Measurements from ENCODE around the gene PPP2R1B.

The PPP2R1B gene

DNA sequence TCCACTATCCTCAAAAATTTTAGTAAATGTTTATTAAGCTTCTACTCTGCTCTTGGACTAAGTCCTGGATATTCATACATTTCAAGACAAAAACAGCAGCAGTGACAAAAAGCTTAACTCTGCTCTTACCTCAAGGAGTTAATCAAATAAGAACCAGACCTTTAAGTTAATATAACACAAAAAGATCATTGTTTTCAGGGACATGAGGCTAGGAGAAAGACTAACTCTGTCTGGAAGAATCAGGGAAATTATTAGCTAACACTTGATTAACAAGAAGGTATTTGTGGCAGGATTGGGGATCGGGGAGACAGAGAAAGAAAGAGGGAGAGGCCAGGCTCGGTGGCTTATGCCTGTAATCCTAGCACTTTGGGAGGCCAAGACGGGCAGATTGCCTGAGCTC lies 74.4 kb downstream of the PPP2R1B start:
- no peaks in the 10 kb centered on the region for H3K9me3 Mint-ChIP-seq
- peak overlapping the region; percentile 11 for H3K27ac Mint-ChIP-seq
- no peak overlapping the region for H3K4me3 Mint-ChIP-seq
- peaks cover 12% of the 10 kb centered on the region for H3K4me1 Mint-ChIP-seq
- DNase-seq = no peak
- TF ChIP-seq, protein P1, sequence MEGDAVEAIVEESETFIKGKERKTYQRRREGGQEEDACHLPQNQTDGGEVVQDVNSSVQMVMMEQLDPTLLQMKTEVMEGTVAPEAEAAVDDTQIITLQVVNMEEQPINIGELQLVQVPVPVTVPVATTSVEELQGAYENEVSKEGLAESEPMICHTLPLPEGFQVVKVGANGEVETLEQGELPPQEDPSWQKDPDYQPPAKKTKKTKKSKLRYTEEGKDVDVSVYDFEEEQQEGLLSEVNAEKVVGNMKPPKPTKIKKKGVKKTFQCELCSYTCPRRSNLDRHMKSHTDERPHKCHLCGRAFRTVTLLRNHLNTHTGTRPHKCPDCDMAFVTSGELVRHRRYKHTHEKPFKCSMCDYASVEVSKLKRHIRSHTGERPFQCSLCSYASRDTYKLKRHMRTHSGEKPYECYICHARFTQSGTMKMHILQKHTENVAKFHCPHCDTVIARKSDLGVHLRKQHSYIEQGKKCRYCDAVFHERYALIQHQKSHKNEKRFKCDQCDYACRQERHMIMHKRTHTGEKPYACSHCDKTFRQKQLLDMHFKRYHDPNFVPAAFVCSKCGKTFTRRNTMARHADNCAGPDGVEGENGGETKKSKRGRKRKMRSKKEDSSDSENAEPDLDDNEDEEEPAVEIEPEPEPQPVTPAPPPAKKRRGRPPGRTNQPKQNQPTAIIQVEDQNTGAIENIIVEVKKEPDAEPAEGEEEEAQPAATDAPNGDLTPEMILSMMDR (IDR thresholded peaks at IDR 0.05) = no peak
- no peaks in the 10 kb centered on the region for H3K27me3 Mint-ChIP-seq (ENCODE audit: low read depth, poor library complexity)
- peaks cover 19% of the 10 kb centered on the region for H3K36me3 Mint-ChIP-seq (ENCODE audit: low read depth)

GRCh38 chr11:111691176-111691575 lies 75.0 kb downstream of the PPP2R1B start:
- H3K27me3 Mint-ChIP-seq (ENCODE audit: low read depth, poor library complexity) = no peaks in the 10 kb centered on the region
- no peak overlapping the region for H3K27ac Mint-ChIP-seq
- H3K4me1 Mint-ChIP-seq = peaks cover 12% of the 10 kb centered on the region
- no peaks in the 10 kb centered on the region for H3K9me3 Mint-ChIP-seq
- H3K36me3 Mint-ChIP-seq (ENCODE audit: low read depth) = peaks cover 23% of the 10 kb centered on the region
- TF ChIP-seq, protein P1 (IDR thresholded peaks at IDR 0.05) = no peak
- DNase-seq = no peak
- no peak overlapping the region for H3K4me3 Mint-ChIP-seq

GRCh38 chr11:111688013-111688412 lies 78.2 kb downstream of the PPP2R1B start:
- peak overlapping the region; percentile 83 for H3K27ac Mint-ChIP-seq
- H3K4me3 Mint-ChIP-seq = no peak overlapping the region
- no peak for DNase-seq
- no peaks in the 10 kb centered on the region for H3K27me3 Mint-ChIP-seq (ENCODE audit: low read depth, poor library complexity)
- TF ChIP-seq, protein P1 (IDR thresholded peaks at IDR 0.05) = no peak
- no peaks in the 10 kb centered on the region for H3K9me3 Mint-ChIP-seq
- no peaks in the 10 kb centered on the region for H3K4me1 Mint-ChIP-seq
- peaks cover 37% of the 10 kb centered on the region for H3K36me3 Mint-ChIP-seq (ENCODE audit: low read depth)

DNA sequence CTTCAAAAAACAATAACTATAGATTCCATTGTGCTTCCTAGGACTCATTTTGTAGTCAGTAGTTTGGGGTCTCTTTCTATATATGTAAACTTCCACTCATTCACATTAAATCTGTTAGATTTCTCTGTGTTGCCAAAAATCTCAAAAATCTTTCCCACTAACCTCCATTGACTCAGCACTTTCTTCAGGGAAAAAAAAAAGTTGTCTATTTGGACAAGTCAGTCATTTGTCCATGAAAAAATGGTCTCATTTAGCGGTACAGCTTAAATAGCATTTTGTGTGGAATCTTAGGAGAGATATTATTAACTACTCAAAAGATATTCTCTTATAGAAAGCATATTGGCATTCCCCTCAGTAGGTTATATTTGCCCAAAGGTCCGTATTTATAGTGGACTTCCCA lies 81.9 kb downstream of the PPP2R1B start:
- no peaks in the 10 kb centered on the region for H3K4me1 Mint-ChIP-seq
- H3K9me3 Mint-ChIP-seq = no peaks in the 10 kb centered on the region
- no peak overlapping the region for H3K4me3 Mint-ChIP-seq
- no peak overlapping the region for H3K27ac Mint-ChIP-seq
- DNase-seq = no peak
- H3K27me3 Mint-ChIP-seq (ENCODE audit: low read depth, poor library complexity) = no peaks in the 10 kb centered on the region
- TF ChIP-seq, protein P1 (IDR thresholded peaks at IDR 0.05) = no peak
- peaks cover 35% of the 10 kb centered on the region for H3K36me3 Mint-ChIP-seq (ENCODE audit: low read depth)

DNA sequence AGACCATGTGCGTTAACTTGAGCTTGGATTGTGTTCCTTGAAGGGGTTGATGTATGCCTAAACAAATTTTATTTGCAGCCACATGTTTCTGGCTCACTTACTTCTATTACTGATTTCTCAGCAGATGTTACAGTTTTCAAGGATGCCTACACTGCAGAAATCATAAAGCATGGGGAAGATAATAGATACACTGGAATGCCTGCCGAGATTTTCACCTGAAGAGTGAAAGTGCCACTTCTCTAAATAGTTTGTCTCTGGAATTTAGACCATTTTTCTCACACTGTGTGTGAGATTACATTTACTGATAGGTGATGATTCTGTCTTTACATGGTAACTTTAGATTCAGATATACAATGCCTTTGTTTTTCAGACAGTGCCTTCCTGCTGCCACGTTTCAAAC lies 82.4 kb downstream of the PPP2R1B start:
- no peaks in the 10 kb centered on the region for H3K9me3 Mint-ChIP-seq
- no peak for DNase-seq
- H3K4me3 Mint-ChIP-seq = no peak overlapping the region
- H3K27me3 Mint-ChIP-seq (ENCODE audit: low read depth, poor library complexity) = no peaks in the 10 kb centered on the region
- H3K36me3 Mint-ChIP-seq (ENCODE audit: low read depth) = peaks cover 31% of the 10 kb centered on the region
- H3K27ac Mint-ChIP-seq = no peak overlapping the region
- no peaks in the 10 kb centered on the region for H3K4me1 Mint-ChIP-seq
- TF ChIP-seq, protein P1 (IDR thresholded peaks at IDR 0.05) = no peak

DNA sequence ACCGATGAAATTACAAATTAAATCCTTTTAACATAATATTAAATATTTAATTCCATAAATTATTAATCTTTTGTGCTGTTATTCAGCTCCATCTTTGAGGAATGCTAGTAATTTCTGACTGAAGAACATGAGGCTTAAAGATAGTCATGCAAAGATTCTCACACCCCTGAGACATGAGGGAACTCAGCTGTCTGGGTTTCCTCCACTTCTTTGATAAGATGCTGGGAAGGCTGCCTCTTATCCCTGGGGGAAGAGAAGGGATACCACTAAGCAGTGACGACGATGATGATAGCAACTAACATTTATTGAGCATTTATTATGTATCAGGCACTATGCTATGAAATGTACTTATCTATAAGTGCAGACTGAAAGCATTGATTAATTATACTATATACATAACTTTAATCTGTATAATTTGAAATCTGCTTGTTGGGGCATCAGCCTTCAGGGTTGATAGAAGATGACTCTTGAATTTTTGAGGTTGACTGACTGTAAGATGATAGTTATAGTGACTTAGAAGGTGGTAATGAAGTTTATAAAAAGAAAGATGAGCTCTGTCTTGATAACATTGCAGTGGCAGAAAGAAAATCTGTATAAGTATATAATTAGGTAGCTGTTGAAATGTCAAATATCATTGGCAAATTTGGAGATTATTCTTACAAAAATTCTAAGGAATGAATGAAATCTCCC lies 85.6 kb downstream of the PPP2R1B start:
- Mint-ChIP-seq H3K4me1 (no peaks in the 10 kb centered on the region), H3K27ac (no peak overlapping the region), H3K27me3 (ENCODE audit: low read depth, poor library complexity) (no peaks in the 10 kb centered on the region), H3K4me3 (no peak overlapping the region), H3K9me3 (no peaks in the 10 kb centered on the region), H3K36me3 (ENCODE audit: low read depth) (peaks cover 24% of the 10 kb centered on the region)
- no peak for DNase-seq
- TF ChIP-seq, protein P1 (IDR thresholded peaks at IDR 0.05) = no peak

All from nephron progenitor cell (in vitro differentiated cells).